GM23338 (cell line): ENCODE data around the gene RNF5. TPM values are rescaled to one million over a fixed set of nuclear protein-coding genes. Genes with fewer than 3 reads are reported as not detected.

Experiments
- ATAC-seq: fragments of 200-7000 bp; cut with Tn5 transposase; 3 replicates; pipeline ENCODE4 v1.9.1; 2020
- DNase-seq: peaks from one replicate; pipeline ENCODE4 v3.0.0-alpha.2; 2015; ENCODE audit warnings: low spot score
- H2AFZ ChIP-seq: fragments of 200-600 bp; sonication (generic); 2 replicates; pipeline ENCODE4 v1.8.0; 2016; ENCODE audit warnings: antibody characterized with exemption, mild to moderate bottlenecking, moderate library complexity
- H3F3A ChIP-seq: fragments of 200-600 bp; sonication (generic); replicated peaks from 2 replicates; pipeline ENCODE4 v1.8.0; 2017; ENCODE audit warnings: antibody characterized with exemption, mixed run types, low read depth
- H3K27ac ChIP-seq: fragments of 200-600 bp; sonication (generic); 2 replicates; pipeline ENCODE4 v1.6.1; 2016; ENCODE audit warnings: low read depth
- H3K27me3 ChIP-seq: fragments of 200-600 bp; sonication (generic); 2 replicates; pipeline ENCODE4 v1.8.0; 2016; ENCODE audit warnings: mild to moderate bottlenecking, mixed run types, moderate library complexity; ENCODE audit not compliant: insufficient read depth
- H3K36me3 ChIP-seq: fragments of 200-600 bp; sonication (generic); 2 replicates; pipeline ENCODE4 v1.8.0; 2016; ENCODE audit warnings: mild to moderate bottlenecking; ENCODE audit not compliant: insufficient read depth
- H3K4me1 ChIP-seq: fragments of 200-600 bp; sonication (generic); 2 replicates; pipeline ENCODE4 v1.8.0; 2016; ENCODE audit warnings: mild to moderate bottlenecking, moderate library complexity; ENCODE audit not compliant: insufficient read depth
- H3K4me2 ChIP-seq: fragments of 200-600 bp; sonication (generic); 2 replicates; pipeline ENCODE4 v1.7.1; 2017; ENCODE audit warnings: mixed run types
- H3K4me3 ChIP-seq: fragments of 200-600 bp; sonication (generic); 2 replicates; pipeline ENCODE4 v1.6.1; 2016; ENCODE audit warnings: mixed run types
- H3K79me2 ChIP-seq: fragments of 200-600 bp; sonication (generic); replicated peaks from 2 replicates; pipeline ENCODE4 v1.8.0; 2017; ENCODE audit warnings: mild to moderate bottlenecking; ENCODE audit not compliant: insufficient read depth
- H3K9me2 ChIP-seq: fragments of 200-600 bp; sonication (generic); 2 replicates; pipeline ENCODE4 v1.8.0; 2017; ENCODE audit not compliant: insufficient read depth
- H4K20me1 ChIP-seq: fragments of 200-600 bp; sonication (generic); replicated peaks from 2 replicates; pipeline ENCODE4 v1.8.0; 2017; ENCODE audit warnings: mild to moderate bottlenecking; ENCODE audit not compliant: insufficient read depth
- H3K27ac Mint-ChIP-seq: 2 replicates; pipeline ENCODE4 v1.8.0; 2020; ENCODE audit warnings: inconsistent platforms, mild to moderate bottlenecking, moderate library complexity, mixed read lengths
- H3K27me3 Mint-ChIP-seq: 3 replicates; pipeline ENCODE4 v1.8.0; 2022; ENCODE audit warnings: low read depth, mild to moderate bottlenecking, moderate library complexity, mixed read lengths, inconsistent platforms; ENCODE audit not compliant: insufficient read depth, poor library complexity
- H3K36me3 Mint-ChIP-seq: 3 replicates; pipeline ENCODE4 v1.8.0; 2021; ENCODE audit warnings: low read depth, mild to moderate bottlenecking, inconsistent platforms, moderate library complexity, mixed read lengths
- H3K4me1 Mint-ChIP-seq: 3 replicates; pipeline ENCODE4 v1.8.0; 2020; ENCODE audit warnings: mild to moderate bottlenecking, inconsistent platforms, mixed read lengths
- H3K4me3 Mint-ChIP-seq: 3 replicates; pipeline ENCODE4 v1.8.0; 2021; ENCODE audit warnings: moderate library complexity, mild to moderate bottlenecking, inconsistent platforms, mixed read lengths
- H3K9me3 Mint-ChIP-seq: 3 replicates; pipeline ENCODE4 v1.8.0; 2020; ENCODE audit warnings: moderate library complexity, mild to moderate bottlenecking, inconsistent platforms, mixed read lengths
- CREB1 ChIP-seq: fragments of 250-450 bp; sonication (Bioruptor Pico); IDR thresholded peaks from 2 replicates; pipeline ENCODE4 v1.5.0; 2020; ENCODE audit warnings: low read depth, mild to moderate bottlenecking, moderate library complexity
- ETS1 ChIP-seq: IDR thresholded peaks from 2 replicates; pipeline ENCODE4 v1.6.1; 2016; ENCODE audit warnings: antibody characterized with exemption
- EZH2 ChIP-seq: fragments of 200-600 bp; sonication (generic); IDR thresholded peaks from one replicate; pipeline ENCODE4 v1.8.0; 2017; ENCODE audit warnings: antibody characterized with exemption, mild to moderate bottlenecking, low read depth; ENCODE audit not compliant: unreplicated experiment
- EZH2phosphoT487 ChIP-seq: fragments of 200-600 bp; sonication (generic); IDR thresholded peaks from one replicate; pipeline ENCODE4 v1.8.1; 2018; ENCODE audit warnings: antibody characterized with exemption; ENCODE audit not compliant: unreplicated experiment
- JUNB ChIP-seq: IDR thresholded peaks from one replicate; pipeline ENCODE4 v1.6.1; 2016; ENCODE audit warnings: antibody characterized with exemption; ENCODE audit not compliant: unreplicated experiment
- NANOG ChIP-seq: IDR thresholded peaks from 2 replicates; pipeline ENCODE4 v1.6.1; 2016; ENCODE audit warnings: antibody characterized with exemption, borderline replicate concordance
- POLR2AphosphoS5 ChIP-seq: IDR thresholded peaks from 2 replicates; pipeline ENCODE4 v1.6.1; 2016; ENCODE audit warnings: antibody characterized with exemption, low read depth
- REST ChIP-seq: IDR thresholded peaks from one replicate; pipeline ENCODE4 v1.6.1; 2018; ENCODE audit warnings: antibody characterized with exemption; ENCODE audit not compliant: unreplicated experiment
- STAT1 ChIP-seq: IDR thresholded peaks from one replicate; pipeline ENCODE4 v1.6.1; 2016; ENCODE audit warnings: antibody characterized with exemption; ENCODE audit not compliant: unreplicated experiment
- ZNF114 ChIP-seq: fragments of 250-450 bp; sonication (Bioruptor Pico); IDR thresholded peaks from 2 replicates; pipeline ENCODE4 v1.5.0; 2020; ENCODE audit warnings: mild to moderate bottlenecking, moderate library complexity
- ZNF331 ChIP-seq: fragments of 250-450 bp; sonication (Bioruptor Pico); IDR thresholded peaks from 2 replicates; pipeline ENCODE4 v1.5.0; 2020; ENCODE audit warnings: low read depth, mild to moderate bottlenecking, moderate library complexity
- ZNF462 ChIP-seq: fragments of 250-450 bp; sonication (Bioruptor Pico); IDR thresholded peaks from 2 replicates; pipeline ENCODE4 v1.5.0; 2020; ENCODE audit warnings: mild to moderate bottlenecking, moderate library complexity
- polyA plus RNA-seq: library from polyadenylated mRNA; unstranded; fragments of >200 nt; fragmentation: Nextera tagmentation; extraction: Ambion mirVana; gene quantifications from 2 replicates; pipeline ENCODE4 v1.2.1, GENCODE V29; 2016
- total RNA-seq: library from RNA; depleted of rRNA; stranded (reverse); fragments of >200 nt; shearing (Covaris generic); gene quantifications from 2 replicates; pipeline ENCODE4 v1.2.3, GENCODE V29; 2014
- TF ChIP-seq, protein P1 (sequence below), 2 experiments: fragments of 200-600 bp in 1 of 2; sonication (generic) in 1 of 2; conservative IDR thresholded peaks; 2 replicates each; pipeline versions ENCODE4 v1.5.1 to v1.6.1; 2016 to 2017; ENCODE audit warnings: antibody characterized with exemption in 2 of 2, low read depth in 2 of 2, mild to moderate bottlenecking in 2 of 2, moderate library complexity in 1 of 2

RNF5 gene
- total and polyA plus RNA-seq, 2 experiments from 2014 or later: 119 to 164 TPM

- Histone ChIP-seq H3F3A (0 out of 2 replicates have a peak, but pooled peaks cover 7% of the 10 kb centered on the region), H3K9me2 (no peaks in the 10 kb centered on the region), H4K20me1 (peaks cover 14% of the 10 kb centered on the region; the same call in 1 of the 2 replicates), H3K79me2 (peaks cover 54% of the 10 kb centered on the region), H3K36me3 (no peaks in the 10 kb centered on the region), H2AFZ (no peak overlapping the region), H3K4me3 (peak overlapping the region; percentile 79), H3K4me1 (peaks cover 22% of the 10 kb centered on the region), H3K27me3 (no peaks in the 10 kb centered on the region), H3K4me2 (peak overlapping the region; percentile 85), H3K27ac (0 out of 2 replicates have a peak overlapping the region, but pooled peaks have one; percentile 45)
- Mint-ChIP-seq H3K9me3 (no peaks in the 10 kb centered on the region), H3K4me1 (peaks cover 43% of the 10 kb centered on the region), H3K27ac (peak overlapping the region; percentile 56; the same call in 1 of the 2 replicates), H3K4me3 (peak overlapping the region; percentile 79), H3K36me3 (peaks cover 31% of the 10 kb centered on the region), H3K27me3 (peaks cover 22% of the 10 kb centered on the region)
- ATAC-seq (no peak), DNase-seq (peak; percentile 30)
- TF ChIP-seq POLR2AphosphoS5: no peak
- no peak for TF ChIP-seq CREB1 (CRISPR knock-in tag)
- TF ChIP-seq ZNF462: no peak
- TF ChIP-seq STAT1: no peak
- no peak for TF ChIP-seq ZNF331 (CRISPR knock-in tag)
- TF ChIP-seq, protein P1, sequence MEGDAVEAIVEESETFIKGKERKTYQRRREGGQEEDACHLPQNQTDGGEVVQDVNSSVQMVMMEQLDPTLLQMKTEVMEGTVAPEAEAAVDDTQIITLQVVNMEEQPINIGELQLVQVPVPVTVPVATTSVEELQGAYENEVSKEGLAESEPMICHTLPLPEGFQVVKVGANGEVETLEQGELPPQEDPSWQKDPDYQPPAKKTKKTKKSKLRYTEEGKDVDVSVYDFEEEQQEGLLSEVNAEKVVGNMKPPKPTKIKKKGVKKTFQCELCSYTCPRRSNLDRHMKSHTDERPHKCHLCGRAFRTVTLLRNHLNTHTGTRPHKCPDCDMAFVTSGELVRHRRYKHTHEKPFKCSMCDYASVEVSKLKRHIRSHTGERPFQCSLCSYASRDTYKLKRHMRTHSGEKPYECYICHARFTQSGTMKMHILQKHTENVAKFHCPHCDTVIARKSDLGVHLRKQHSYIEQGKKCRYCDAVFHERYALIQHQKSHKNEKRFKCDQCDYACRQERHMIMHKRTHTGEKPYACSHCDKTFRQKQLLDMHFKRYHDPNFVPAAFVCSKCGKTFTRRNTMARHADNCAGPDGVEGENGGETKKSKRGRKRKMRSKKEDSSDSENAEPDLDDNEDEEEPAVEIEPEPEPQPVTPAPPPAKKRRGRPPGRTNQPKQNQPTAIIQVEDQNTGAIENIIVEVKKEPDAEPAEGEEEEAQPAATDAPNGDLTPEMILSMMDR (conservative IDR thresholded peaks at IDR 0.05; ENCODE audit: low read depth in 2 of 2): no peak
- no peak for TF ChIP-seq ETS1
- no peak for TF ChIP-seq ZNF114 (CRISPR knock-in tag)
- no peak for TF ChIP-seq EZH2phosphoT487
- TF ChIP-seq NANOG: no peak
- no peak for TF ChIP-seq REST
- TF ChIP-seq EZH2: no peak
- no peak for TF ChIP-seq JUNB
These were observed 2.9 kb upstream of the RNF5 start for GRCh38 chr6:32175322-32175710.
